ENCODE data around the gene ZNF609. TPM values are rescaled to one million over a fixed set of nuclear protein-coding genes. Genes with fewer than 3 reads are reported as not detected.

The ZNF609 gene
- total RNA-seq, 1 donor, result 20.6 TPM

- Histone ChIP-seq H3K36me3 (ENCODE audit: insufficient read depth, low read length) (peaks cover 13% of the 10 kb centered on the region), H3K79me2 (ENCODE audit: insufficient read depth, low read length) (peaks cover 77% of the 10 kb centered on the region), H2AFZ (ENCODE audit: low read length) (no peak overlapping the region), H3K9me3 (ENCODE audit: low read depth, low read length) (no peaks in the 10 kb centered on the region), H3K27ac (ENCODE audit: low read depth, low read length) (no peak overlapping the region), H3K4me1 (ENCODE audit: insufficient read depth, low read length) (peaks cover 21% of the 10 kb centered on the region), H3K4me2 (ENCODE audit: insufficient read depth, low read length) (no peak overlapping the region), H3K27me3 (ENCODE audit: insufficient read depth, low read length) (no peaks in the 10 kb centered on the region), H4K20me1 (ENCODE audit: insufficient read depth, low read length) (peaks cover 37% of the 10 kb centered on the region), H3K4me3 (ENCODE audit: insufficient read depth, low read length) (no peak overlapping the region)
- no peak for DNase-seq (ENCODE audit: insufficient read length, low spot score, missing footprints)
- TF ChIP-seq CTCF (IDR thresholded peaks at IDR 0.05; ENCODE audit: extremely low read depth, low read depth, low read length), result no peak
Measured at GRCh38 chr15:64502151-64502550, 41.8 kb downstream of the ZNF609 start.

GRCh38 chr15:64502551-64502950 lies 42.2 kb downstream of the ZNF609 start:
- H3K27ac ChIP-seq (ENCODE audit: low read depth, low read length), result no peak overlapping the region
- H3K27me3 ChIP-seq (ENCODE audit: insufficient read depth, low read length), result no peaks in the 10 kb centered on the region
- no peak overlapping the region for H3K4me2 ChIP-seq (ENCODE audit: insufficient read depth, low read length)
- peaks cover 73% of the 10 kb centered on the region for H3K79me2 ChIP-seq (ENCODE audit: insufficient read depth, low read length)
- H3K36me3 ChIP-seq (ENCODE audit: insufficient read depth, low read length), result peaks cover 13% of the 10 kb centered on the region
- TF ChIP-seq CTCF (IDR thresholded peaks at IDR 0.05; ENCODE audit: extremely low read depth, low read depth, low read length), result no peak
- no peak for DNase-seq (ENCODE audit: insufficient read length, low spot score, missing footprints)
- no peaks in the 10 kb centered on the region for H3K9me3 ChIP-seq (ENCODE audit: low read depth, low read length)
- H2AFZ ChIP-seq (ENCODE audit: low read length), result no peak overlapping the region
- H3K4me1 ChIP-seq (ENCODE audit: insufficient read depth, low read length), result peaks cover 25% of the 10 kb centered on the region
- peaks cover 37% of the 10 kb centered on the region for H4K20me1 ChIP-seq (ENCODE audit: insufficient read depth, low read length)
- no peak overlapping the region for H3K4me3 ChIP-seq (ENCODE audit: insufficient read depth, low read length)

- peaks cover 37% of the 10 kb centered on the region for H4K20me1 ChIP-seq (ENCODE audit: insufficient read depth, low read length)
- no peaks in the 10 kb centered on the region for H3K9me3 ChIP-seq (ENCODE audit: low read depth, low read length)
- H3K4me2 ChIP-seq (ENCODE audit: insufficient read depth, low read length), result no peak overlapping the region
- H3K36me3 ChIP-seq (ENCODE audit: insufficient read depth, low read length), result peaks cover 13% of the 10 kb centered on the region
- no peak overlapping the region for H2AFZ ChIP-seq (ENCODE audit: low read length)
- DNase-seq (ENCODE audit: insufficient read length, low spot score, missing footprints), result no peak
- no peaks in the 10 kb centered on the region for H3K27me3 ChIP-seq (ENCODE audit: insufficient read depth, low read length)
- peaks cover 73% of the 10 kb centered on the region for H3K79me2 ChIP-seq (ENCODE audit: insufficient read depth, low read length)
- H3K4me1 ChIP-seq (ENCODE audit: insufficient read depth, low read length), result peaks cover 32% of the 10 kb centered on the region
- no peak overlapping the region for H3K4me3 ChIP-seq (ENCODE audit: insufficient read depth, low read length)
- H3K27ac ChIP-seq (ENCODE audit: low read depth, low read length), result peak overlapping the region; percentile 25
- no peak for TF ChIP-seq CTCF (IDR thresholded peaks at IDR 0.05; ENCODE audit: extremely low read depth, low read depth, low read length)
Measured at GRCh38 chr15:64503197-64503596, 42.8 kb downstream of the ZNF609 start.

GRCh38 chr15:64503640-64504039 lies 43.3 kb downstream of the ZNF609 start:
- H3K36me3 ChIP-seq (ENCODE audit: insufficient read depth, low read length), result peaks cover 13% of the 10 kb centered on the region
- no peak overlapping the region for H3K4me3 ChIP-seq (ENCODE audit: insufficient read depth, low read length)
- no peak for TF ChIP-seq CTCF (IDR thresholded peaks at IDR 0.05; ENCODE audit: extremely low read depth, low read depth, low read length)
- peak overlapping the region; percentile 25 for H3K27ac ChIP-seq (ENCODE audit: low read depth, low read length)
- H2AFZ ChIP-seq (ENCODE audit: low read length), result no peak overlapping the region
- H4K20me1 ChIP-seq (ENCODE audit: insufficient read depth, low read length), result peaks cover 35% of the 10 kb centered on the region
- peaks cover 74% of the 10 kb centered on the region for H3K79me2 ChIP-seq (ENCODE audit: insufficient read depth, low read length)
- H3K9me3 ChIP-seq (ENCODE audit: low read depth, low read length), result no peaks in the 10 kb centered on the region
- peaks cover 33% of the 10 kb centered on the region for H3K4me1 ChIP-seq (ENCODE audit: insufficient read depth, low read length)
- no peak overlapping the region for H3K4me2 ChIP-seq (ENCODE audit: insufficient read depth, low read length)
- no peak for DNase-seq (ENCODE audit: insufficient read length, low spot score, missing footprints)
- no peaks in the 10 kb centered on the region for H3K27me3 ChIP-seq (ENCODE audit: insufficient read depth, low read length)

All from osteoblast (primary cell).